GM18517 (cell line): ENCODE results near the gene IQCE.
"Not testable (repeated sequence)": the region's sequence is repeated elsewhere in the genome, so short reads cannot be mapped to it uniquely, and the experiment has no call there.

Experiments
- ATAC-seq: cut with Tn5 transposase; IDR thresholded peaks from one replicate; pipeline ENCODE4 v1.9.1; 2021; ENCODE audit warnings: mild to moderate bottlenecking, moderate library complexity; ENCODE audit not compliant: unreplicated experiment

The IQCE gene

GRCh38 chr7:2551418-2551817 lies 7.4 kb upstream of the IQCE start:
- no peak for ATAC-seq

GRCh38 chr7:2553108-2553507 lies 5.7 kb upstream of the IQCE start:
- no peak for ATAC-seq

GRCh38 chr7:2553831-2554581 lies 4.8 kb upstream of the IQCE start:
- no peak for ATAC-seq

GRCh38 chr7:2554661-2555111 lies 4.1 kb upstream of the IQCE start:
- no peak for ATAC-seq

- peak; percentile 65 for ATAC-seq
These were observed 3.4 kb upstream of the IQCE start, which contains the start of gene BRAT1 for GRCh38 chr7:2555121-2556052. TSS of gene BRAT1 (minus strand) at chr7:2555524. CDS start at chr7:2554431, 1,093 bp downstream.

GRCh38 chr7:2559283-2559950 lies 638 bp downstream of the IQCE start:
- peak; percentile 4 for ATAC-seq

- not testable (repeated sequence) for ATAC-seq
These were observed 5.2 kb downstream of the IQCE start for GRCh38 chr7:2563955-2564354.

GRCh38 chr7:2564970-2565540 lies 6.3 kb downstream of the IQCE start:
- ATAC-seq, result no peak

- ATAC-seq, result no peak
These were observed 7.6 kb downstream of the IQCE start for GRCh38 chr7:2566348-2566889.

GRCh38 chr7:2566890-2567678 lies 8.3 kb downstream of the IQCE start:
- ATAC-seq, result peak; percentile 81

- ATAC-seq, result no peak
These were observed 9.0 kb downstream of the IQCE start for GRCh38 chr7:2567679-2568278.

- no peak for ATAC-seq
These were observed 9.9 kb downstream of the IQCE start for GRCh38 chr7:2568521-2569223.

GRCh38 chr7:2569421-2569820 lies 10.6 kb downstream of the IQCE start:
- ATAC-seq, result no peak

- ATAC-seq, result no peak
These were observed 11.2 kb downstream of the IQCE start for GRCh38 chr7:2570021-2570420.

- ATAC-seq, result no peak
These were observed 12.6 kb downstream of the IQCE start for GRCh38 chr7:2571409-2571808.

GRCh38 chr7:2572101-2572842 lies 13.5 kb downstream of the IQCE start:
- ATAC-seq, result no peak

GRCh38 chr7:2573761-2574160 lies 15.0 kb downstream of the IQCE start:
- no peak for ATAC-seq
